Natural killer cell (primary cell): ENCODE data around the gene COL5A3. TPM values are rescaled to one million over a fixed set of nuclear protein-coding genes. Genes with fewer than 3 reads are reported as not detected.
"Not testable (repeated sequence)": the region's sequence is repeated elsewhere in the genome, so short reads cannot be mapped to it uniquely, and the experiment has no call there.

Experiments used
- ATAC-seq, 3 donors: fragments of 150-1000 bp in 2 of 3; fragments of 200-7000 bp in 1 of 3; cut with Tn5 transposase; 1 replicate in 1 of 3; 2 replicates in 2 of 3; pipeline ENCODE4 v1.10.0; 2021; ENCODE audit warnings: mild to moderate bottlenecking in 2 of 3, moderate library complexity in 2 of 3
- DNase-seq, 2 donors: peaks; one replicate each; pipeline versions ENCODE4 v3.0.0 to v3.0.0-alpha.2; 2013 to 2021; ENCODE audit warnings: mixed read lengths in 1 of 2
- H3K27ac ChIP-seq: one replicate; pipeline ENCODE4 v1.5.1; 2013; ENCODE audit warnings: mild to moderate bottlenecking, low read length
- H3K27me3 ChIP-seq: one replicate; pipeline ENCODE4 v1.6.1; 2013; ENCODE audit warnings: low read length; ENCODE audit not compliant: control insufficient read depth, insufficient read depth
- H3K36me3 ChIP-seq: one replicate; pipeline ENCODE4 v1.6.1; 2013; ENCODE audit warnings: low read length; ENCODE audit not compliant: control insufficient read depth, insufficient read depth
- H3K4me1 ChIP-seq: one replicate; pipeline ENCODE4 v1.6.1; 2013; ENCODE audit warnings: low read length; ENCODE audit not compliant: control insufficient read depth, insufficient read depth
- H3K4me3 ChIP-seq: one replicate; pipeline ENCODE4 v1.5.1; 2013; ENCODE audit warnings: low read length
- H3K9me3 ChIP-seq: one replicate; pipeline ENCODE4 v1.6.1; 2013; ENCODE audit warnings: low read length; ENCODE audit not compliant: control insufficient read depth, insufficient read depth
- H3K27ac Mint-ChIP-seq, 2 donors: one replicate each; pipeline ENCODE4 v1.8.0; 2022; ENCODE audit warnings: mild to moderate bottlenecking in 2 of 2, mixed read lengths in 2 of 2, moderate library complexity in 1 of 2
- H3K27me3 Mint-ChIP-seq, 2 donors: one replicate each; pipeline ENCODE4 v1.8.0; 2022; ENCODE audit warnings: low read depth in 2 of 2, mixed read lengths in 2 of 2
- H3K36me3 Mint-ChIP-seq: one replicate; pipeline ENCODE4 v1.8.0; 2022; ENCODE audit warnings: mixed read lengths
- H3K4me1 Mint-ChIP-seq, 2 donors: one replicate each; pipeline ENCODE4 v1.8.0; 2022; ENCODE audit warnings: mixed read lengths in 2 of 2
- H3K4me3 Mint-ChIP-seq: one replicate; pipeline ENCODE4 v1.8.0; 2022; ENCODE audit warnings: mild to moderate bottlenecking, moderate library complexity, mixed read lengths
- H3K9me3 Mint-ChIP-seq, 2 donors: one replicate each; pipeline ENCODE4 v1.8.0; 2022; ENCODE audit warnings: mixed read lengths in 2 of 2
- WGBS: methylation state at CpG from one replicate; pipeline ENCODE4 v1.1.7; 2013; ENCODE audit warnings: missing lambda C conversion rate; ENCODE audit not compliant: insufficient coverage; 5-methylcytosine and 5-hydroxymethylcytosine counted together
- intact Hi-C: fragments of 100-400 bp; cut with micrococcal nuclease; formaldehyde crosslinking; loops from one replicate; pipeline ENCODE4 v1.14.2; 2022
- total RNA-seq, 4 donors: library from RNA; stranded (reverse); fragments of 120-200 nt in 1 of 4; gene quantifications; one replicate each; pipeline versions ENCODE4 v1.2.3 to v1.2.4, GENCODE V29; 2013 to 2022
- TF ChIP-seq, protein P1 (sequence below): fragments of 200-600 bp; IDR thresholded peaks from one replicate; pipeline ENCODE4 v1.8.0; 2022; ENCODE audit warnings: antibody characterized with exemption

COL5A3 gene
- total RNA-seq, 3 donors from 2014 or later (not counting 1 experiment from before 2014, with no cell fraction given): 0.33 to 6.6 (median 0.63) TPM

DNA sequence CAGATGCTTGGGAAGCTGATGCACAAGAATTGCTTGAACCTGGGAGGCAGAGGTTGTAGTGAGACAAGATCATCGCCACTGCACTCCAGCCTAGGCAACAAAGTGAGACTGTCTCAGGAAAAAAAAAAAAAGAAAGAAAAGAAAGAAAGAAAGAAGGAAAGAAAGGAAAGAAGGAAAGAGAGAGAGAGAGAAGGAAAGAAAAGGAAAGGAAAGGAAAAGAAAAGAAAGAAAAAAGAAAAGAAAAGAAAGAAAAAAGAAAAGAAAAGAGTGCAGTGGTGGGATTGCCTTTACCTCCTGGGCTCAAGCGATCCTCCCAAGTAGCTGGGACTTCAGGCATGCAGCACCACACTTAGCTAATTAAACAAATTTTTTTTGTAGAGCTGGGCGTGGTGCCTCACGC lies 86.9 kb downstream of the COL5A3 start:
- H3K4me1 Mint-ChIP-seq: no peaks in the 10 kb centered on the region
- no peak overlapping the region for H3K4me3 Mint-ChIP-seq
- TF ChIP-seq, protein P1, sequence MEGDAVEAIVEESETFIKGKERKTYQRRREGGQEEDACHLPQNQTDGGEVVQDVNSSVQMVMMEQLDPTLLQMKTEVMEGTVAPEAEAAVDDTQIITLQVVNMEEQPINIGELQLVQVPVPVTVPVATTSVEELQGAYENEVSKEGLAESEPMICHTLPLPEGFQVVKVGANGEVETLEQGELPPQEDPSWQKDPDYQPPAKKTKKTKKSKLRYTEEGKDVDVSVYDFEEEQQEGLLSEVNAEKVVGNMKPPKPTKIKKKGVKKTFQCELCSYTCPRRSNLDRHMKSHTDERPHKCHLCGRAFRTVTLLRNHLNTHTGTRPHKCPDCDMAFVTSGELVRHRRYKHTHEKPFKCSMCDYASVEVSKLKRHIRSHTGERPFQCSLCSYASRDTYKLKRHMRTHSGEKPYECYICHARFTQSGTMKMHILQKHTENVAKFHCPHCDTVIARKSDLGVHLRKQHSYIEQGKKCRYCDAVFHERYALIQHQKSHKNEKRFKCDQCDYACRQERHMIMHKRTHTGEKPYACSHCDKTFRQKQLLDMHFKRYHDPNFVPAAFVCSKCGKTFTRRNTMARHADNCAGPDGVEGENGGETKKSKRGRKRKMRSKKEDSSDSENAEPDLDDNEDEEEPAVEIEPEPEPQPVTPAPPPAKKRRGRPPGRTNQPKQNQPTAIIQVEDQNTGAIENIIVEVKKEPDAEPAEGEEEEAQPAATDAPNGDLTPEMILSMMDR: no peak
- no peak for DNase-seq
- H3K4me1 ChIP-seq: no peaks in the 10 kb centered on the region
- no peak overlapping the region for H3K27ac ChIP-seq
- peaks cover 6 to 12% of the 10 kb centered on the region in 2 donors for H3K27me3 Mint-ChIP-seq
- no peaks in the 10 kb centered on the region for H3K27me3 ChIP-seq
- H3K36me3 ChIP-seq: no peaks in the 10 kb centered on the region
- no peak overlapping the region for H3K4me3 ChIP-seq
- ATAC-seq: no peak
- 87% methylated on average over 4 of the region's 4 CpGs for WGBS
- intact Hi-C loops: no loop called here
- no peaks in the 10 kb centered on the region for H3K9me3 ChIP-seq
- H3K9me3 Mint-ChIP-seq: no peaks in the 10 kb centered on the region
- H3K27ac Mint-ChIP-seq: no peak overlapping the region
- H3K36me3 Mint-ChIP-seq: no peaks in the 10 kb centered on the region

DNA sequence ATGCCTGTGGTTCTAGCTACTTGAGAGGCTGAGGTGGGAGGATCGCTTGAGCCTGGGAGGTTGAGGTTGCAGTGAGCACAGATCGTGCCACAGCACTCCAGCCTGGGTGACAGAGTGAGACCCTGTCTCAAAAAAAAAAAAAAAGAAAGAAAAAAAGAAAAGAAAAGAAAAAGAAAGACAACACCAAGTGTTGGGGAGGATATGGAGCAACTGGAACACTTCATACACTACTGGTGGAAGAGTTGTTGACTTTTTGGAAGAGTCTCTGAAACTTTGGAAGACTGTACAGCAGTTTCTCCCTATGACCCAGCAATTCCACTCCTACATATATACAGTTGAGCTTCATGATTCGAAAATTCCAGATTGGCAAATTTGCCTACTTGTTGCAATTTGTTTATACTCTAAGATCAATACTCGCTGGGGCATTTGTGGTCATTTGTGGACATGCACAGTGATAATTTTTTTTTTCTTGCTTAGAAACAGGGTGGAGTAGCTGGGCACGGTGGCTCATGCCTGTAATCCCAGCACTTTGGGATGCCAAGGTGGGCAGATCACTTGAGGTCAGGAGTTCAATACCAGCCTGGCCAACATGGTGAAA lies 87.4 kb downstream of the COL5A3 start:
- intact Hi-C loops, H3K9me3 Mint-ChIP-seq, H3K36me3 ChIP-seq, H3K9me3 ChIP-seq, H3K4me1 ChIP-seq, H3K27ac ChIP-seq, H3K4me1 Mint-ChIP-seq, DNase-seq, H3K27me3 ChIP-seq, ATAC-seq, H3K27ac Mint-ChIP-seq, H3K4me3 ChIP-seq, H3K36me3 Mint-ChIP-seq, H3K4me3 Mint-ChIP-seq: not testable (repeated sequence)
- H3K27me3 Mint-ChIP-seq: peaks cover 8 to 13% of the 10 kb centered on the region in 2 donors
- 82% methylated on average over 5 of the region's 5 CpGs for WGBS

DNA sequence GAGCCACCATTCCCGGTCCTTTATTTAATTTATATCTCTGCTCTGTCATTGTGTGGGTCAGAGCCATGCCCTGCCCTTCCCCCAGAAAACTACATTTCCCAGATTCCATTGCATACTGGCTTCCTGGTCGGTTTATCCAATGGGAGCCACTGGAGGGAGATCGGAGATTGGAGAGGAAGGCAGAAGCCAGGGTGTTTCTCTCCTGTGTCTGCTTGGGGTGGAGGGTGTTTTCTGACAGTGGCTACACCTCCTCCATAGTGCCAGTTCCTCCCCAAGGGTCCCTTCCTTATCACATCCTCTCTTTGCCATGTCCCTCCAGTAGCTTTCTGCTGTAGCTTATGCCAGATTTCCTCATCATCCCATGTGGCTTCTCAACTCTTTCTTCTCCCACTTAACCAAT lies 93.0 kb downstream of the COL5A3 start:
- no peak overlapping the region for H3K27ac Mint-ChIP-seq
- peaks cover 21 to 23% of the 10 kb centered on the region in 2 donors for H3K27me3 Mint-ChIP-seq
- peaks cover 13% of the 10 kb centered on the region for H3K27me3 ChIP-seq
- WGBS: 3% methylated on average over 2 of the region's 3 CpGs
- no peak for DNase-seq
- H3K36me3 Mint-ChIP-seq: no peaks in the 10 kb centered on the region
- H3K4me1 Mint-ChIP-seq: peaks cover 0 to 5% of the 10 kb centered on the region in 2 donors
- H3K9me3 ChIP-seq: no peaks in the 10 kb centered on the region
- TF ChIP-seq, protein P1: no peak
- intact Hi-C loops: loop anchor here (10.0 kb wide), 1 partner anchor 283 kb away; no protein-coding TSS in a partner anchor
- H3K36me3 ChIP-seq: no peaks in the 10 kb centered on the region
- no peak for ATAC-seq
- no peak overlapping the region for H3K4me3 Mint-ChIP-seq
- H3K4me3 ChIP-seq: no peak overlapping the region
- H3K9me3 Mint-ChIP-seq: no peaks in the 10 kb centered on the region
- H3K4me1 ChIP-seq: peaks cover 17% of the 10 kb centered on the region
- no peak overlapping the region for H3K27ac ChIP-seq

DNA sequence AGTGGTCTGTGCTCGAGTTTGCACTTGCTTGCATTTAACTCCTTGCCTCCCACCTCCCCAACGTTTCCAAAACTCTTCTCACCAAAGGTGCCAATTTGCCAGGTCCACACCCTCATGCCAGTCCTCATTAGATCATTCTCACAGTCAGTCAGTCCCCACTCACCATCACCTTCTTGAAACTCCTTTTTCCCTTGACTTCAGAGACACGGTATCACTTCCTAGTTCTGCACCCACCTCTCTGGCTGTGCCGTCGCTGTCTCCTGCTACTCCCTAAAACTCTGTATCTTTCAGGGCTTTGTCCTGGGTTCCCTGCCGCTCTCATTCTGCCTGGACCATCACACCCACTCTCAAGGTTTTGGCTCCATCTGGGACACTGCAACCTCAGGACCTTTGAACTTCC lies 93.6 kb downstream of the COL5A3 start:
- no peak overlapping the region for H3K27ac ChIP-seq
- intact Hi-C loops: loop anchor here (10.0 kb wide), 1 partner anchor 282 kb away; no protein-coding TSS in a partner anchor
- Mint-ChIP-seq H3K9me3 (no peaks in the 10 kb centered on the region), H3K36me3 (no peaks in the 10 kb centered on the region), H3K27ac (no peak overlapping the region), H3K4me3 (no peak overlapping the region), H3K27me3 (peaks cover 21 to 23% of the 10 kb centered on the region in 2 donors), H3K4me1 (peaks cover 0 to 5% of the 10 kb centered on the region in 2 donors)
- no peaks in the 10 kb centered on the region for H3K9me3 ChIP-seq
- H3K4me1 ChIP-seq: peaks cover 17% of the 10 kb centered on the region
- 54% methylated on average over 6 of the region's 6 CpGs for WGBS
- no peak overlapping the region for H3K4me3 ChIP-seq
- TF ChIP-seq, protein P1: no peak
- no peak for DNase-seq
- H3K36me3 ChIP-seq: no peaks in the 10 kb centered on the region
- no peak for ATAC-seq
- H3K27me3 ChIP-seq: peaks cover 14% of the 10 kb centered on the region
